ENCODE data around the gene HNMT.

HNMT gene

GRCh38 chr2:138012082-138012481 lies 47.8 kb downstream of the HNMT start:
- no peak for DNase-seq (ENCODE audit: low spot score)

GRCh38 chr2:138012968-138013367 lies 48.7 kb downstream of the HNMT start:
- DNase-seq (ENCODE audit: low spot score) = no peak

DNA sequence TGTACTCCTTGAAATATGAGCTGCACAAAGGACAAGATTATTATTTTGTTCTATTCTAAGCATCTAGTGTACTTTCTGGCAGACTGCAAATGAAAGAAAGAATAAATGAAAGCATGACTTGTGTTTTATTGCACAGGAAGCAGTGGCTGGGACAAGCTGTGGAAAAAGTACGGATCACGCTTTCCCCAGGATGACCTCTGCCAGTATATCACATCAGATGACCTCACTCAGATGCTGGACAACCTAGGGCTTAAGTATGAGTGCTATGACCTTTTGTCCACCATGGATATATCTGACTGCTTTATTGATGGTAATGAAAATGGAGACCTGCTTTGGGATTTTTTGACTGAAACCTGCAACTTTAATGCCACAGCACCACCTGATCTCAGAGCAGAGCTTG lies 49.4 kb downstream of the HNMT start:
- no peak for DNase-seq (ENCODE audit: low spot score)

GRCh38 chr2:138015494-138015893 lies 51.2 kb downstream of the HNMT start:
- no peak for DNase-seq (ENCODE audit: low spot score)

- no peak for DNase-seq (ENCODE audit: low spot score)
These were observed 52.2 kb downstream of the HNMT start for GRCh38 chr2:138016351-138017087.

DNA sequence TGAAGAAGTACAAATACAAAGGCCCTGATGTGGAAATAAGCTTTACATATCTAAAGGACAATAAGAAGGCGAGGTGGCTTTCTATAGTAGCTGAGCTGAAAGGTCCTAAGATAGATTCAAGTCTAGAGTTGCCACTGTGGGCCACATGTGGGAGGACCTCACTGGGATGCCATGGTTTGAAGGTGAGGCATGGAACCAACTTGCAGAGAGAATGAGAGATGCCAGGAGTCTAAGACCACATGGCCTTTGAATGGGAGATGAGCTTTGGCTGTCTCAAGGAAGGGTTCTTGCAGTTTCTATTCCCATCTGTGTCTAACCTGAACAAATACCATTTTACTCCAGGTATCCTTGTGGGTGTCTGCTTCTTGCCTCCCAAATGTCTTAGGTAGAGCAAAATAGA lies 53.6 kb downstream of the HNMT start:
- DNase-seq (ENCODE audit: low spot score) = no peak

DNA sequence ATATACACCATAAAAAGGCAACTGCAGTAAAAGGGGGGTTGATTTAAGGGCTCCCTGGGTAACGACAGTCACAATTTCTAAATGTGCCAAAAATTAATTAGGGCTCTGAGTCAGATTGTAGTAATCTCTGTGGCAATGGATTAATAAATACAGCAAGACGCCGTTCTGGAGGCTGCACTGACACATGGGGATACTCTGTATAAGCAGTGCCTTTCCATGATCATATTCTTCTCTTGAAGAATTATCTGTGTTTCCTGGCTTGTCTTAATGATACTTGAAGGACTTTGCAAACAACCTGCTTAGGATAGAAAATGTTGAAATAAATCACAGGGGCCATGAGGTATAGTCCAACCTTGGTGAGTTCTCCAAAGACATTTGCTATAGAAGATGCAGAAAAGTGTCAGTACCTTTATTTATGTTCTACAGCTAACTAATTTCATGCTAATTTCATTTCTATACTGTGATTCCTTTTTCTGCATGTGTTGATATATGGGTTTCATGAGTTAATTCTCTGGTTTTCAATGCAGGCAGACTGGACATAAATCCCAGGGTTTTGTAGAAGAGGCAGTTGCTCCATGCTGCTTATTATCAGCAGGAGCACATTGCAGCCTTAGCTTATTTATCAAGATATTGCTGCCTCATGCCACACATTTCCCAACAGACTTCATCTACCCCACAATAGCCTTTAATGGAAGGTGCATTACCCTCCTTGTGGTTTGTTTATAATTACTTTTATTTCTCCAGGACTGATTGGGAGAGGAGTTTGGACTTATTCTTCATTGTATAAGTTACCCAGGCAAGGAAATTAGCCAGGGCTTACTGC lies 54.8 kb downstream of the HNMT start:
- no peak for DNase-seq (ENCODE audit: low spot score)

DNA sequence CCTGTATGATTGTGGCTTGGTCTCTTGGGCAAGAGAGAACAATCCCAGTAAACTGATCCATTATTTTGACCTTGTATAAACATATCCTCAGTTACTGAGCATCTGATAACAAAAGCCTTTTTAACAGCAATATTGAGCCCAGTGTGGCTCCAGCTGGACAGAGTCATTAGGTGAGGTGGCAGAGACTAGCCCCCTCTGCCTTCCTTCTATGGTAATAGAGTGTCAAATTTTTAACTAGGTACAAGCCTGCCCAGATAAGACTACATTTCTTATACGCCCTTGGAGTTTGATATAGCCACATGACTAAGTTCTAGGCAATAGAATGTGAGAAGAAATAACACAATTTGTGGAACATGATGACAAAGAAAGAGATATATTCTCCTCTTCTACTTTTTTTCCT lies 56.2 kb downstream of the HNMT start:
- no peak for DNase-seq (ENCODE audit: low spot score)

DNA sequence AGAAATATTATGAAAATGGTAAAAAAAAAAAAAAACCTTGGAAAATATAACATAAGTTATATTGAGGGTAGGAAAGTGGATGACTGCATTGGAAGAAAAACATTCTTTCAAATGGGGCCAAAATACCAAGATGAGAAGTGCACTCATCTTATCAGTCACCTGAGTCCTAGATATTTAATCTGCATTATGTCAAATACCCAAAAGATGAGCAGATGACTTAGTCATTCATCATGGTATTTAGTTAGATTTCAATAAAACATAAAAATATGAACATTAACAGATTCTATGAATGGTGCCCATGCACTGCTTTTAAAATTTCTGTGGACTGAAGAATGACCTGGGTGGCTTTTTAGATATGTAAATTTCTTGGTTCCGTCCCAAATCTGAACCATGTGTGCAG lies 56.9 kb downstream of the HNMT start:
- no peak for DNase-seq (ENCODE audit: low spot score)

- DNase-seq (ENCODE audit: low spot score) = peak; percentile 3
These were observed 59.0 kb downstream of the HNMT start for GRCh38 chr2:138023298-138023697.

GRCh38 chr2:138023976-138024375 lies 59.7 kb downstream of the HNMT start:
- no peak for DNase-seq (ENCODE audit: low spot score)

DNA sequence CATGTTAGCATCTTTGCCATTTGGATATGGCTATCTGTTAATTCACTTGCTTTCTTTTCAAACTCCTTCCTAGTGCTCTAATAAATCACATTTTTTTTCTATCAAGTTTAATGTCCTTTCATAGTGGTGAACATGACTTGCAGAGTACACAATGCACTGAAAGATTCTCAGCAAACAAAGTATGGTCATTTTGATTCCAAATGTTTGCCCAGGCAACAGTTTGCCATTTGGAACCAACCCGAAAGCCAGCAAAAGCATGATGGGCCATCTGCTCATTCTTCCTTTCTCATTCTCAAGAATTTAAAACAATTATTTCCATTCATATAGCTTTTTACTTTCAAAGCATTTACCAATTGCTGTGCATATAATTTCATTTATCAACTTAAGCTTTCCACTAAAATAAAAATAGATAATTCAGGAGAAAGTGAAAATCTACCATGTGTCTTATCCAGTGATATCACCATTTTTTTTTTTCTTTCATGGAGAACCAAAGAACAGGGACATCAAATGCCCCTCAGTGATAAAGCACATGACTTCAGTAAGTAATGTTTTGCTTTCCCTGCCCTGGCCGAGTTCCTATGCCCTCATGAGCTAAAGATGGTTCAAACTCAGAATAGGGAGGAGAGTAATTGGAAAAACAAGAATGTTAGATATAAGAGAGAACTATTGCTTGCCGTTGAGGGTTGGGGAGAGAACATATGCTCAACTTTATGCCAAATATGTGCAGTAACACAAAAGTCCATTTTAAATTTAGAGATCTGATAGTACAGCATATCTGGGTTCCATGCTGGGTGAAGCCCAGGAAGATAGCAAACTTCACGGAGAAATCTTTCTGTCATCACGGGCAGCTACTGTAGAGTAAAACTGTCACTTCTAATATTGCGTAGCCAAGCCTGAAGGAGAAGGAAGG lies 62.1 kb downstream of the HNMT start:
- DNase-seq (ENCODE audit: low spot score) = no peak

DNA sequence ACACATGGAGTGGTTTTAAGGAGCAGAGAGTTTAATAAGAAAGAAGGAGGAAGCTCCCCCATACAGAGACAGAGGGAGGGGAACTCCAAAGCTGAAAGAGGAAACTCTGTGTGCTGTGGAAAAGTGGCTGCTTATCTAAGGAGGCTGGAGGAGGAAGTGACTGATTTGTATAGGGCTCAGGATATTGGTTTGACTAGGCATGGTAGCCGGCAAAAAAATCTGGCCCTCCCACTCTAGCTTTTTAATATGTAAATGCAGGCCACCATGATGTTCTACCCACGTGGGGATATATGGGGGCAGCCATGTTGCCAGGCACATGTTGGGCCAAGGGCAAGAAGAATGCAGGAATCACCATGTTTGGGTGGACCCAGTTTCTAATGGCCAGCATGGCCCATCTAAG lies 64.3 kb downstream of the HNMT start:
- no peak for DNase-seq (ENCODE audit: low spot score)

DNA sequence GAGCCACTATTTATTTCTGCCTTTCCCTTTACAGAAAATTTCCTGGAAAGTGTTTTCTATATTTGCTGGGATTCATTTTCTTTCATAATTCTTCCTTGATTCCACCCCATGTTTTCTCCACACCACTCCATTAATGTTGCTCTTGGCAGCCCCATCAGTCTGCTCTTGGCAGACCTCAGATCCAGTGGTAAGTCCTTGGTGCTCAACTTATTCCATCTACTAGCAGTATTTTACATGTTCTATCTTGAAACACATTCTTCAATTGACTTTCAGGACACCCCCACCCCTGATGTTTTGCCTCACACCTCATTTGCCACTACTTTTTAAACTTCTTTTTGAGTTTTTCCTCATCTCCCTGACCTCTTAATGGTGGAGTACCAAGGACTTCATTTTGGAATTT lies 65.0 kb downstream of the HNMT start:
- no peak for DNase-seq (ENCODE audit: low spot score)

DNA sequence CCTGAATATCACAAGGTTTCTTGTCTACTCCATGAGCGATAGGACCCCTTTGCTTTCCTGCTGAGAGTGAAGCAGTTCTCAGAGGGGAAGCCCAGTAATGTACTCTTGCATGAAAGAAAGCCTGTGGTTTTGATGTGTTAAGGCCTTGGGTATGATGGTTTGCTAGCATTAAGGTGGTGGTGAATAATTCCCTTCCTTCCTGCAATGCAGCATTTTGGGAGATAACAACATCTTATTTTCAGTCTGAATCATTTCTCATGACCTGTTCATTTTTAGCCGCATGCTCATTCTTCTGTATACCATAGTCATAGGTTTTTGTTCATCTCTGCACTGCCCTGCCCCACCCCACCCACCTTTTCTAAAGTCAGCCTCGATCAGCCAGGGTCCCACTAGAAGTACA lies 66.2 kb downstream of the HNMT start:
- DNase-seq (ENCODE audit: low spot score) = no peak

DNA sequence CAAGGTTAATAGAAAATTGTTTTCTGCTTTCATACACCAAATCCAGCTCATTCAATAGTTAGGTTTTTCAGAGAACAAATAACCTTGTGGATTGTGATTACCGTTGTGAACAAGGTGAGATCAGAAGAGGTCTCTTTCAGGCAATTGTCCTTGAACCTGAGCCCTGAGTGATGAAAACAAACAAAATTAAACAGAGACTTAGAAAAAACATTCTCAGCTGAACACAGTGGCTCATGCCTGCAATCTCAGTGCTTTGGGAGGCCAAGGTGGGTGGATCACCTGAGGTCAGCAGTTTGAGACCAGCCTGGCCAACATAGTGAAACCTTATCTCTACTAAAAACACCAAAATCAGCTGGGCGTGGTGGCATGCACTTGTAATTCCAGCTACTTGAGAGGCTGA lies 68.1 kb downstream of the HNMT start:
- DNase-seq (ENCODE audit: low spot score) = no peak

GRCh38 chr2:138034536-138034935 lies 70.3 kb downstream of the HNMT start:
- DNase-seq (ENCODE audit: low spot score) = no peak

DNA sequence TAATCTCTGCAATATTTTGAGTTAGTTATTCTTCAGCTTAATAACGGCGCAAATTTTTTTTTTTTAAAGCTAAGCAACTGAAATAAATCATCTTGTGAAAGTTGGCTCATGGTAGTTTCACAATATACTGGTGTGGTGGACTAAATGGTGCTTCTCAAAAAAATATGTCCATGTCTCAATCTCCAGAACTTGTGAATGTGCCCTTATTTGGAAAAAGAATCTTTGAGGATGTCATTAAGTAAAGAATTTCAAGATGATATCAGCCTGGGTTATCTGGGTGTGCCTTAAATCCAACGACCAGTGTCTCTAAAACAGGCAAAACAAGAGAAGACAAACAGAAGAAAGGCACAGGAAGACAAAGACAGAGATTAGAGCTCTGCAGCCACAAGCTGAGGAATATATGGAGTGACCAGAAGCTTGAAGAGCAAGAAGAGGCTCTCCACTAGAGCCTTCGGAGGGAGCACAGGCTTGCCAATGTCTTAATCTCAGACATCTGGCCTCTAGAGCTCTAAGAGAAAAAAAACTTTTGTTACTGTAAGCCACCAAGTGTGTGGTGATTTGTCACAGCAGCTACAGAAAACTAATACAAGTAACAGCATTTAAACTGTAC lies 71.4 kb downstream of the HNMT start:
- DNase-seq (ENCODE audit: low spot score) = peak; percentile 13

- DNase-seq (ENCODE audit: low spot score) = no peak
These were observed 72.2 kb downstream of the HNMT start for GRCh38 chr2:138036522-138036921.

GRCh38 chr2:138037090-138037489 lies 72.8 kb downstream of the HNMT start:
- DNase-seq (ENCODE audit: low spot score) = peak; percentile 26

DNA sequence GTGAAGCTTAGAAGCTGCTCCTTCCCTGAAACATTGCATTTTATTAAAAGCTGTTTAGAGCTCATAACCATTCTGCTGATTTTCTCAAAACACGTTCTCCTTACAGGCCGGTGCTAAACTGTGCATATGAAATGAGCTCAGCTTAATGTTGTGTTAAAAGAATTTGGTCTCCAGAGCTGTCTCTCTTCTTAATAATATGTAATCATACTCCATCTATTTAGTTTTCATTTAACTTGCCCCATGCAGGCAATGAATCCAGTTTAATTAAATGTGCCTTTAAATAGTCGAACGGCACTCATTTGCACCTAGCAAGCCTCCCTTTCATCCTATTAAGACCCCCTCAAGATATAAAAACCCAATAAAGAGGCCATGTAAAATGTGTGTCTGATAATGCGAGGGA lies 76.3 kb downstream of the HNMT start:
- no peak for DNase-seq (ENCODE audit: low spot score)

DNA sequence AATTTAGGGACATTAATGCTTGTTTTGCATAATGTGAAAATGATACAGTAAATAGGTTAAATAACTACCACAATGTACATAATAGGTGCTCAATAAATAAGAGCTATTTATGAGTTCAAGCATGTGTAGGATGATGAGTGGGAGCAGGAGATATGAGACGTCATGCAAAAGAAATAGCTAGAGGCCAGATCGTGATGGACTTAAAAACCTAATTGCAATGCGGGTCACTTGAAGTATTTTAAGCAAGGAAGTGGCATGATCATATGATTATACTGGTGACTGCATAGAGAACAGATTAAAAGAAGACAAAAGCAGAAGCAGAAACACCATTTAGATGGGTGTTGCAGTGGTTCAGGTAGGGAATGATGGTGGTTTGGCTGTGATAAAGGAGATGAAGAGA lies 78.0 kb downstream of the HNMT start:
- DNase-seq (ENCODE audit: low spot score) = no peak
